ENCODE data around the gene AP2A2. TPM values are rescaled to one million over a fixed set of nuclear protein-coding genes. Genes with fewer than 3 reads are reported as not detected.

The AP2A2 gene
- total RNA-seq, 2 donors from 2014 or later, result 35.1 to 70.2 TPM

- TF ChIP-seq CTCF (IDR thresholded peaks at IDR 0.05) (no peak), POLR2AphosphoS5 (IDR thresholded peaks at IDR 0.05) (no peak), POLR2A (IDR thresholded peaks at IDR 0.05) (no peak)
- H3K4me3 ChIP-seq, result no peak overlapping the region
- H3K4me1 ChIP-seq (replicated peaks), result peaks cover 3% of the 10 kb centered on the region
- H3K27ac ChIP-seq, result no peak overlapping the region
- no peak for DNase-seq (ENCODE audit: low spot score)
- intact Hi-C loops (cut with DNase I), result no loop called here
- no peaks in the 10 kb centered on the region for H3K27me3 ChIP-seq (replicated peaks; ENCODE audit: insufficient read depth)
- H3K36me3 ChIP-seq, result no peaks in the 10 kb centered on the region
- no peaks in the 10 kb centered on the region for H3K9me3 ChIP-seq
- 69% methylated on average over 22 of the region's 22 CpGs for WGBS
Measured at GRCh38 chr11:1047595-1048156, 122.0 kb downstream of the AP2A2 start.

GRCh38 chr11:1048375-1049070, 122.9 kb downstream of the AP2A2 start:
- Histone ChIP-seq H3K4me3 (no peak overlapping the region), H3K9me3 (no peaks in the 10 kb centered on the region), H3K36me3 (no peaks in the 10 kb centered on the region), H3K4me1 (replicated peaks) (peaks cover 6% of the 10 kb centered on the region), H3K27ac (no peak overlapping the region), H3K27me3 (replicated peaks; ENCODE audit: insufficient read depth) (no peaks in the 10 kb centered on the region)
- intact Hi-C loops (cut with DNase I), result no loop called here
- TF ChIP-seq POLR2AphosphoS5 (IDR thresholded peaks at IDR 0.05), result no peak
- no peak for TF ChIP-seq POLR2A (IDR thresholded peaks at IDR 0.05)
- TF ChIP-seq CTCF (IDR thresholded peaks at IDR 0.05), result no peak
- WGBS, result 76% methylated on average over 25 of the region's 25 CpGs
- DNase-seq (ENCODE audit: low spot score), result no peak

- DNase-seq (ENCODE audit: low spot score), result no peak
- 67% methylated on average over 6 of the region's 6 CpGs for WGBS
- Histone ChIP-seq H3K4me1 (replicated peaks) (peaks cover 10% of the 10 kb centered on the region), H3K4me3 (no peak overlapping the region), H3K27me3 (replicated peaks; ENCODE audit: insufficient read depth) (no peaks in the 10 kb centered on the region), H3K36me3 (no peaks in the 10 kb centered on the region), H3K27ac (no peak overlapping the region), H3K9me3 (no peaks in the 10 kb centered on the region)
- TF ChIP-seq CTCF (IDR thresholded peaks at IDR 0.05) (no peak), POLR2A (IDR thresholded peaks at IDR 0.05) (no peak), POLR2AphosphoS5 (IDR thresholded peaks at IDR 0.05) (no peak)
- intact Hi-C loops (cut with DNase I), result no loop called here
Measured at GRCh38 chr11:1049071-1049405, 123.4 kb downstream of the AP2A2 start.

- H3K27me3 ChIP-seq (replicated peaks; ENCODE audit: insufficient read depth), result no peaks in the 10 kb centered on the region
- TF ChIP-seq POLR2A (IDR thresholded peaks at IDR 0.05) (no peak), POLR2AphosphoS5 (IDR thresholded peaks at IDR 0.05) (peak; percentile 58)
Measured at GRCh38 chr11:1049431-1049891, 123.8 kb downstream of the AP2A2 start.

GRCh38 chr11:1049911-1050580, 124.4 kb downstream of the AP2A2 start:
- Histone ChIP-seq H3K4me1 (replicated peaks) (peaks cover 19% of the 10 kb centered on the region), H3K4me3 (no peak overlapping the region), H3K27me3 (replicated peaks; ENCODE audit: insufficient read depth) (no peaks in the 10 kb centered on the region), H3K36me3 (no peaks in the 10 kb centered on the region), H3K27ac (no peak overlapping the region), H3K9me3 (no peaks in the 10 kb centered on the region)
- 69% methylated on average over 18 of the region's 18 CpGs for WGBS
- TF ChIP-seq CTCF (IDR thresholded peaks at IDR 0.05) (no peak), POLR2AphosphoS5 (IDR thresholded peaks at IDR 0.05) (no peak), POLR2A (IDR thresholded peaks at IDR 0.05) (no peak)
- no peak for DNase-seq (ENCODE audit: low spot score)
- intact Hi-C loops (cut with DNase I), result loop anchor here (2.0 to 5.0 kb wide), 2 partner anchors 153 to 199 kb away; no protein-coding TSS in a partner anchor

More at GRCh38 chr11:1049431-1049891, 123.8 kb downstream of the AP2A2 start:
- peak; percentile 68 for DNase-seq (ENCODE audit: low spot score)
- H3K36me3 ChIP-seq, result no peaks in the 10 kb centered on the region
- peaks cover 14% of the 10 kb centered on the region for H3K4me1 ChIP-seq (replicated peaks)
- H3K4me3 ChIP-seq, result no peak overlapping the region
- intact Hi-C loops (cut with DNase I), result no loop called here
- no peaks in the 10 kb centered on the region for H3K9me3 ChIP-seq
- 23% methylated on average over 13 of the region's 13 CpGs for WGBS
- no peak overlapping the region for H3K27ac ChIP-seq

Data from prostate gland (tissue), 2 donors.